Mucosa of descending colon (tissue), 3 donors: ENCODE results near the gene SPACDR. TPM values are rescaled to one million over a fixed set of nuclear protein-coding genes. Genes with fewer than 3 reads are reported as not detected.
"Not testable (repeated sequence)": the region's sequence is repeated elsewhere in the genome, so short reads cannot be mapped to it uniquely, and the experiment has no call there.

Experiments used
- ATAC-seq: fragments of 200-7000 bp; cut with Tn5 transposase; one replicate; pipeline ENCODE4 v1.9.1; 2020; ENCODE audit warnings: mild to moderate bottlenecking, moderate library complexity
- DNase-seq, 3 donors: peaks; one replicate each; pipeline ENCODE4 v3.0.0-alpha.2; 2020
- H3K36me3 ChIP-seq: fragments of 200-600 bp; one replicate; pipeline ENCODE4 v1.8.0; 2021; ENCODE audit warnings: low read depth, mild to moderate bottlenecking
- H3K4me1 ChIP-seq: fragments of 200-600 bp; one replicate; pipeline ENCODE4 v1.8.0; 2021; ENCODE audit warnings: low read depth, mild to moderate bottlenecking
- H3K4me3 ChIP-seq: fragments of 200-600 bp; one replicate; pipeline ENCODE4 v1.8.0; 2021; ENCODE audit warnings: mild to moderate bottlenecking
- H3K9me3 ChIP-seq: fragments of 200-600 bp; one replicate; pipeline ENCODE4 v1.8.0; 2021; ENCODE audit warnings: mild to moderate bottlenecking
- CTCF ChIP-seq: fragments of 200-600 bp; IDR thresholded peaks from one replicate; pipeline ENCODE4 v1.8.0; 2022; ENCODE audit warnings: antibody characterized with exemption, mild to moderate bottlenecking
- intact Hi-C, 2 donors: fragments of 100-400 bp; cut with DNase I in 1 of 2; cut with micrococcal nuclease in 1 of 2; formaldehyde crosslinking; loops; one replicate each; pipeline versions ENCODE4 v1.11.0 to v1.11.1; 2022; cut with DNase I, micrococcal nuclease
- total RNA-seq, 3 donors: library from RNA; stranded (reverse); fragmentation: NEBNext Ultra II Directional in 2 of 3; extraction: Animal tissue kit (Norgen Biotek cat#: 25700) in 2 of 3; gene quantifications; one replicate each; pipeline versions ENCODE4 v1.2.1 to v1.2.4, GENCODE V29; 2021 to 2023
- donor health status: DM: no; HTN: no; CAD: no; lungs with moderate emphysema.
- donor health status: DM: no; HTN: no; CAD: no.
- donor health status: DM: no; HTN: yes; CAD: no.

Gene SPACDR
- total RNA-seq, 3 donors from 2014 or later: 0.43 to 1.0 (median 0.96) TPM

- Histone ChIP-seq H3K4me3 (no peak overlapping the region), H3K36me3 (no peaks in the 10 kb centered on the region), H3K4me1 (no peaks in the 10 kb centered on the region), H3K9me3 (no peaks in the 10 kb centered on the region)
- no peak for DNase-seq
- intact Hi-C loops: no loop called here
- ATAC-seq: no peak
- no peak for TF ChIP-seq CTCF
These were observed 41.0 kb upstream of the SPACDR start for GRCh38 chr7:100504887-100505611.

- H3K4me1 ChIP-seq, H3K9me3 ChIP-seq, H3K4me3 ChIP-seq, H3K36me3 ChIP-seq, ATAC-seq, DNase-seq, intact Hi-C loops: not testable (repeated sequence)
These were observed 40.0 kb upstream of the SPACDR start for GRCh38 chr7:100504031-100504430.

- H3K4me3 ChIP-seq, DNase-seq, intact Hi-C loops, H3K36me3 ChIP-seq, ATAC-seq, H3K4me1 ChIP-seq, H3K9me3 ChIP-seq: not testable (repeated sequence)
These were observed 36.7 kb upstream of the SPACDR start for GRCh38 chr7:100500743-100501142.

GRCh38 chr7:100496509-100496908 lies 32.4 kb upstream of the SPACDR start:
- ATAC-seq: no peak
- intact Hi-C loops: no loop called here
- no peak for DNase-seq
- TF ChIP-seq CTCF: no peak
- Histone ChIP-seq H3K4me1 (peaks cover 5% of the 10 kb centered on the region), H3K4me3 (no peak overlapping the region), H3K36me3 (no peaks in the 10 kb centered on the region), H3K9me3 (no peaks in the 10 kb centered on the region)

- intact Hi-C loops: no loop called here
- DNase-seq: peak in 2 of 3 donors; percentile 71 to 72
- no peak for TF ChIP-seq CTCF
- Histone ChIP-seq H3K4me3 (no peak overlapping the region), H3K9me3 (no peaks in the 10 kb centered on the region), H3K4me1 (peaks cover 5% of the 10 kb centered on the region), H3K36me3 (no peaks in the 10 kb centered on the region)
- peak; percentile 75 for ATAC-seq
These were observed 29.6 kb upstream of the SPACDR start for GRCh38 chr7:100493476-100494264.

- H3K4me3 ChIP-seq: no peak overlapping the region
- intact Hi-C loops: no loop called here
- H3K9me3 ChIP-seq: no peaks in the 10 kb centered on the region
- no peaks in the 10 kb centered on the region for H3K36me3 ChIP-seq
- TF ChIP-seq CTCF: no peak
- ATAC-seq: no peak
- H3K4me1 ChIP-seq: peaks cover 5% of the 10 kb centered on the region
- peak in 1 of 3 donors; percentile 24 for DNase-seq
These were observed 28.8 kb upstream of the SPACDR start for GRCh38 chr7:100492738-100493475.
